HL-60/S4 treated with retinoic acid at 250 ng/mL for 4 days and 3 days (cell line): ENCODE results near the gene PCDH10.

Experiments
- in situ Hi-C: fragments of 300-500 bp; cut with MboI; formaldehyde crosslinking; loops from 2 replicates; pipeline ENCODE4 v1.7.0; 2022; ENCODE audit warnings: low sequenced_read_pairs

The PCDH10 gene

GRCh38 chr4:133148690-133149363 is at the start of gene PCDH10:
TSS of gene PCDH10 (plus strand) at chr4:133149294. CDS start at chr4:133150141, 847 bp downstream.
- in situ Hi-C loops: no loop called here

- in situ Hi-C loops: no loop called here
Measured at GRCh38 chr4:133102043-133102442, 47.1 kb upstream of the PCDH10 start.

- in situ Hi-C loops: no loop called here
Measured at GRCh38 chr4:133102612-133103409, 46.3 kb upstream of the PCDH10 start.

GRCh38 chr4:133112641-133113040 is 36.5 kb upstream of the PCDH10 start:
- in situ Hi-C loops: no loop called here

GRCh38 chr4:133124746-133125145 is 24.3 kb upstream of the PCDH10 start:
- in situ Hi-C loops: no loop called here

- in situ Hi-C loops: no loop called here
Measured at GRCh38 chr4:133127500-133127899, 21.6 kb upstream of the PCDH10 start.

- in situ Hi-C loops: no loop called here
Measured at GRCh38 chr4:133129237-133129636, 19.9 kb upstream of the PCDH10 start.

GRCh38 chr4:133130171-133130570 is 18.9 kb upstream of the PCDH10 start:
- in situ Hi-C loops: no loop called here

- in situ Hi-C loops: no loop called here
Measured at GRCh38 chr4:133131829-133132460, 17.1 kb upstream of the PCDH10 start.

- in situ Hi-C loops: no loop called here
Measured at GRCh38 chr4:133136833-133137232, 12.3 kb upstream of the PCDH10 start.

- in situ Hi-C loops: no loop called here
Measured at GRCh38 chr4:133137571-133137970, 11.5 kb upstream of the PCDH10 start.

GRCh38 chr4:133143775-133144430 is 5.2 kb upstream of the PCDH10 start:
- in situ Hi-C loops: no loop called here

GRCh38 chr4:133145241-133145640 is 3.9 kb upstream of the PCDH10 start:
- in situ Hi-C loops: no loop called here

GRCh38 chr4:133145758-133146573 is 3.1 kb upstream of the PCDH10 start:
- in situ Hi-C loops: no loop called here

GRCh38 chr4:133146574-133147241 is 2.4 kb upstream of the PCDH10 start:
- in situ Hi-C loops: no loop called here

GRCh38 chr4:133147286-133147821 is 1.7 kb upstream of the PCDH10 start:
- in situ Hi-C loops: no loop called here

GRCh38 chr4:133147921-133148689 is 989 bp upstream of the PCDH10 start:
- in situ Hi-C loops: no loop called here

GRCh38 chr4:133149364-133149695 is 236 bp downstream of the PCDH10 start:
- in situ Hi-C loops: no loop called here

- in situ Hi-C loops: no loop called here
Measured at GRCh38 chr4:133149932-133150471, 908 bp downstream of the PCDH10 start.
